ENCODE results near the gene STARD7.
A peak's percentile ranks its signal among the peaks of the same experiment; 100 is the strongest.

The STARD7 gene

DNA sequence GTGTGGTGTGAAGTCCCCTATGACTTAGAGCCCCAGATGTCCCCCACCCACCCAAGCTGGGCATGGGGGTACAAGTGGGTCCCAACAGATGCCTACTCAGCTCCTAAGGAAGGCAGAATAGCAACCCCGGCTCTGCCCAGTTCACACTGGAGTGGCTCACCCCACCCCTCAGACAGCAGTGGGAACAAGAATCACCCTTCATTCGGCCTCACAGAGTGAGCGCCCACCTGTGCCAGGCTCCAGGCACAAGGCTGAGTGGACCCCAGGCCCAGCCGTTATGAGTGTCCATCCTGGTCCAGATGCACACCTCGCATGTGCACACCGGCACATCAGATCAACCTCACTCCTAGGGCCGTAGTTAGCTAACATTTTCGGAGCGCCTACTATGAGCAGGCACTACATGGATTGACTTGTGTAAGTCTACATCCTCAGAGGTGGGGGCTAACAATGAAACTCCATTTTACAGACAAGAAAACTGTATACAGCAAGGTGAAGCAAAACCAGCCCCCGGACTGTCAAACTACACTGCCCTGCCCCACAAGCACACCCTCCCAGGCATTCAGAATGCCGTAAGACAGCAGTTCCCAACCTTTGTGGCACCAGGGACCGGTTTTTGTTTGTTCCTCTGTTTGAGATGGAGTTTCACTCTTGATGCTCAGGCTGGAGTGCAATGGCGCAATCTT lies 67.5 kb downstream of the STARD7 start:
- TF ChIP-seq GLIS3 (CRISPR knock-in tag; IDR thresholded peaks at IDR 0.05) = no peak
- no peak for TF ChIP-seq RARB (CRISPR knock-in tag; IDR thresholded peaks at IDR 0.05)
- no peak for TF ChIP-seq ZNF70 (CRISPR knock-in tag; IDR thresholded peaks at IDR 0.05)
- TF ChIP-seq ARNTL (CRISPR knock-in tag; IDR thresholded peaks at IDR 0.05; ENCODE audit: borderline replicate concordance, low read depth) = no peak
- TF ChIP-seq CSRNP3 (CRISPR knock-in tag; IDR thresholded peaks at IDR 0.05) = no peak
- TF ChIP-seq BACH2 (CRISPR knock-in tag; IDR thresholded peaks at IDR 0.05; ENCODE audit: borderline replicate concordance) = no peak
- no peak for TF ChIP-seq CREB5 (CRISPR knock-in tag; IDR thresholded peaks at IDR 0.05; ENCODE audit: low read depth)
- no peak for TF ChIP-seq CSDC2 (CRISPR knock-in tag; IDR thresholded peaks at IDR 0.05)
- TF ChIP-seq ZNF8 (CRISPR knock-in tag; IDR thresholded peaks at IDR 0.05) = no peak

GRCh38 chr2:96139181-96139758 lies 69.4 kb downstream of the STARD7 start:
- TF ChIP-seq OSR1 (CRISPR knock-in tag; IDR thresholded peaks at IDR 0.05) = no peak
- no peak for ATAC-seq

More for the DNA sequence above, 67.5 kb downstream of the STARD7 start:
- ATAC-seq = no peak

DNA sequence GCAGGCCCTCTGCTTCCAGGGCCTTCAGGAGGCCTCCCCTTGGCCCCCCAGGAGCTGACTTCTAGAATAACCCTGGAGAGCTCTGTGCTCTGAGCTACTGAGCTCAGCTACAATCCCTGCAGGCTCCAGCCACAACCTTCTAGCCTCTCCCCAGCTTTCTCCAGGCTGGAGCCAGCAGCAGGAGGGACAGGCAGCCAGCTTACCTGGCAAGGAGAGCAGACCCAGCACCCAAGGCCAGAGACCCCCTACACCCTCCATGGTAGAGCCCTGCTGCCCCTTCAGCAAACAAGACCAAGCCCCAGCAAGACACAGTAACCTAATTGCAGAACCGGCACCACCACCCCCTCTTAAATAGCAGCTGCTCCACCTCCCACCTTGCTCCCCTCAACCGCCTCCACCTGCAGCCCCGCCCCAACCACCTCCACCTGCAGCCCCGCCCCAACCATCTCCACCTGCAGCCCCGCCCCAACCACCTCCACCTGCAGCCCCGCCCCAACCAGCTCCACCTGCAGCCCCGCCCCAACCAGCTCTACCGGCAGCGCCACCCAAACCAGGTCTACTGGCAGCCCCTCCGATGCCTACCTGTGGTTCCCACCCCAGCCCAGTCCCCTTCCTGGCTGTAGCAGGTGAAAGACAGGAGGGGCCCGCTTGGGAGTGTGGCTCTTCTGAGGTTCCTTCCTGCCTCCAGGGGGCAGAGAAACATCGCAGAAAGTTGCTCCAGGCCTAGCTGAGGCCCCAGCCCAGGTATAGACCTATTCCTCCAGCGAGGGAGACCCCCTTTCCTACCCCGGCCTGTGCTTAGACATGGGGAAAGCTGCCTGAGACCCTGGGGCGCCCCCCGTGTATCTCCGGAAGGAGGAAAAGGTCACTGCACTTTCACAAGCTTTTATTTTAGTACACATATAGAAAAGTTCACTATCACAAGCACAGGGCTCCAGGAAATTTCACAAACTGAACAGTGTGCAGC lies 70.2 kb downstream of the STARD7 start, which contains the start of gene ASTL:
ASTL (minus strand) TSS at position 324 of the 967 bp plus-strand sequence; CDS start at position 258, 66 bp downstream.
- peak; percentile 84 for ATAC-seq

GRCh38 chr2:96137321-96138178 lies 71.1 kb downstream of the STARD7 start:
- no peak for ATAC-seq

More for the DNA sequence above, 70.2 kb downstream of the STARD7 start, which contains the start of gene ASTL:
- TF ChIP-seq PPARA (CRISPR knock-in tag; IDR thresholded peaks at IDR 0.05; ENCODE audit: borderline replicate concordance) (no peak), CSRNP3 (CRISPR knock-in tag; IDR thresholded peaks at IDR 0.05) (no peak), ZFP3 (CRISPR knock-in tag; IDR thresholded peaks at IDR 0.05) (no peak), GLIS3 (CRISPR knock-in tag; IDR thresholded peaks at IDR 0.05) (no peak), TOX (CRISPR knock-in tag; IDR thresholded peaks at IDR 0.05; ENCODE audit: borderline replicate concordance) (no peak), ZNF70 (CRISPR knock-in tag; IDR thresholded peaks at IDR 0.05) (no peak), CREB5 (CRISPR knock-in tag; IDR thresholded peaks at IDR 0.05; ENCODE audit: low read depth) (no peak), BACH2 (CRISPR knock-in tag; IDR thresholded peaks at IDR 0.05; ENCODE audit: borderline replicate concordance) (no peak)

More at GRCh38 chr2:96137321-96138178, 71.1 kb downstream of the STARD7 start:
- no peak for TF ChIP-seq ISL1 (CRISPR knock-in tag; IDR thresholded peaks at IDR 0.05)
- TF ChIP-seq ZNF565 (CRISPR knock-in tag; conservative IDR thresholded peaks at IDR 0.05; ENCODE audit: low read depth) = no peak
- TF ChIP-seq ZFP3 (CRISPR knock-in tag; IDR thresholded peaks at IDR 0.05) = no peak
- no peak for TF ChIP-seq POU6F1 (CRISPR knock-in tag; IDR thresholded peaks at IDR 0.05; ENCODE audit: borderline replicate concordance, low read depth)
- TF ChIP-seq ZNF8 (CRISPR knock-in tag; IDR thresholded peaks at IDR 0.05) = no peak
- TF ChIP-seq, protein P1, sequence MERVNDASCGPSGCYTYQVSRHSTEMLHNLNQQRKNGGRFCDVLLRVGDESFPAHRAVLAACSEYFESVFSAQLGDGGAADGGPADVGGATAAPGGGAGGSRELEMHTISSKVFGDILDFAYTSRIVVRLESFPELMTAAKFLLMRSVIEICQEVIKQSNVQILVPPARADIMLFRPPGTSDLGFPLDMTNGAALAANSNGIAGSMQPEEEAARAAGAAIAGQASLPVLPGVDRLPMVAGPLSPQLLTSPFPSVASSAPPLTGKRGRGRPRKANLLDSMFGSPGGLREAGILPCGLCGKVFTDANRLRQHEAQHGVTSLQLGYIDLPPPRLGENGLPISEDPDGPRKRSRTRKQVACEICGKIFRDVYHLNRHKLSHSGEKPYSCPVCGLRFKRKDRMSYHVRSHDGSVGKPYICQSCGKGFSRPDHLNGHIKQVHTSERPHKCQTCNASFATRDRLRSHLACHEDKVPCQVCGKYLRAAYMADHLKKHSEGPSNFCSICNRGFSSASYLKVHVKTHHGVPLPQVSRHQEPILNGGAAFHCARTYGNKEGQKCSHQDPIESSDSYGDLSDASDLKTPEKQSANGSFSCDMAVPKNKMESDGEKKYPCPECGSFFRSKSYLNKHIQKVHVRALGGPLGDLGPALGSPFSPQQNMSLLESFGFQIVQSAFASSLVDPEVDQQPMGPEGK (CRISPR knock-in tag; IDR thresholded peaks at IDR 0.05; ENCODE audit: borderline replicate concordance) = no peak
- TF ChIP-seq TOX (CRISPR knock-in tag; IDR thresholded peaks at IDR 0.05; ENCODE audit: borderline replicate concordance) = no peak
